Body of pancreas (tissue), 4 donors: ENCODE data around the gene PIP5K1B. TPM values are rescaled to one million over a fixed set of nuclear protein-coding genes. Genes with fewer than 3 reads are reported as not detected.

ENCODE experiments used
- ATAC-seq: fragments of 150-250 bp; one replicate; pipeline ENCODE4 v1.9.1; 2016
- DNase-seq, 4 donors: peaks; one replicate each; pipeline ENCODE4 v3.0.0-alpha.2; 2019
- H3K27ac ChIP-seq, 4 donors: fragments of 200-600 bp; sonication (generic); 1 replicate in 3 of 4; 2 replicates in 1 of 4; pipeline versions ENCODE4 v1.5.1 to v1.6.1; 2016 to 2019; ENCODE audit warnings: mild to moderate bottlenecking in 1 of 4, mixed read lengths in 1 of 4, moderate library complexity in 1 of 4
- H3K27me3 ChIP-seq, 2 donors: fragments of 200-600 bp; sonication (generic); one replicate each; pipeline ENCODE4 v1.6.0; 2016; ENCODE audit warnings: mild to moderate bottlenecking in 1 of 2
- H3K36me3 ChIP-seq, 2 donors: fragments of 200-600 bp; sonication (generic); replicated peaks in 1 of 2; 2 replicates each; pipeline ENCODE4 v1.5.1; 2016; ENCODE audit warnings: low read depth in 2 of 2; ENCODE audit not compliant: insufficient read depth in 1 of 2
- H3K4me1 ChIP-seq: fragments of 200-600 bp; sonication (generic); one replicate; pipeline ENCODE4 v1.6.0; 2016
- H3K4me3 ChIP-seq, 2 donors: fragments of 200-600 bp; sonication (generic); 1 replicate in 1 of 2; 2 replicates in 1 of 2; pipeline ENCODE4 v1.5.1; 2016 to 2019
- H3K9me3 ChIP-seq, 3 donors: fragments of 200-600 bp; sonication (generic); 1 replicate in 2 of 3; 2 replicates in 1 of 3; pipeline ENCODE4 v1.5.1; 2016
- POLR2A ChIP-seq, 3 donors: fragments of 450-650 bp; IDR thresholded peaks; one replicate each; pipeline ENCODE4 v1.6.1; 2016; ENCODE audit warnings: antibody characterized with exemption in 3 of 3, mild to moderate bottlenecking in 2 of 3
- WGBS, 2 donors: methylation state at CpG; one replicate each; pipeline ENCODE4 v1.1.5; 2017; 5-methylcytosine and 5-hydroxymethylcytosine counted together
- intact Hi-C: fragments of 100-400 bp; cut with DNase I; formaldehyde crosslinking; loops from one replicate; pipeline ENCODE4 v1.15.1; 2023
- total RNA-seq, 2 donors: library from RNA; depleted of rRNA; stranded (reverse); fragments of >200 nt; gene quantifications; one replicate each; pipeline ENCODE4 v1.1.0, GENCODE V29; 2016
- TF ChIP-seq, protein P1 (sequence below), 7 experiments: fragments of 450-650 bp in 4 of 7; fragments of 200-600 bp in 3 of 7; sonication (generic) in 3 of 7; IDR thresholded peaks; one replicate each; pipeline ENCODE4 v1.5.1; 2016 to 2019; ENCODE audit warnings: antibody characterized with exemption in 7 of 7

PIP5K1B gene
- total RNA-seq, 2 donors from 2014 or later, result 3.6 to 7.8 TPM

DNA sequence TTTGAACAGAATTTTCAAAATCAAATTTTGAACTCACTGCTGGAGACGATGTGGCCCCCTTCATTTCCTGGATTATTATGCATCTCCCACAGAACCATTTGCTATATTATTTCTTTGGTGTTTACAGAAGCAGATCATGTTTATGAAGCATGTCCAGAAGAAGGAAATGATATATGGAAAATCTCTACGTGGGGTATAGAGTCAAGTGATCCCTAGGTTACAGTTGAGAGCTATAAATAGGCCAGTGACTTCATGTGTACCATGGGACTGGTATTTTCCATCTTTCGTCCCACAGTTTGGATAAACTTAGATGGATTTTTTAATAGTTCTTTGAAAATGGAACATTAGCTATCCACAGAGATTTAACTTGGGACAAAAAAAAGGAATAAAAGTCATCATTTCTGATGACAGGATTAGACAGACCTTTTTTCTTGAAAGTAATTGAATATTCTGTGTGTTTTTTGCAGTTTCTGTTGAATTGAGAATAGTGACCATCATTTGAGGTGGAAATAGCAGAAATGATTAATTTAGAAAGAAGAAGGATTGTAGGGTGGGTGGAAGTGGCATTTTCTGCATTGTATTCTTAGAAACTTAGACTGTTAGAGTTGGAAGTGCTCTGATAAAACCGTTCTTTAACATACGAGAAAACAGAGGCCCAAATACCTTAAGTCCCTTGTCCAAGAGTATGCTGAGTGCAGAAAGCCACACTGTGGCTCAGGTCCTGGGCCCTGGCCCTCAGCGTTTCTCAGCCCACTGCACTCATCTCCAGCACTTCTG, 136.4 kb downstream of the PIP5K1B start:
- Histone ChIP-seq H3K9me3 (no peaks in the 10 kb centered on the region), H3K4me1 (no peaks in the 10 kb centered on the region), H3K36me3 (no peaks in the 10 kb centered on the region), H3K27me3 (no peaks in the 10 kb centered on the region), H3K27ac (no peak overlapping the region), H3K4me3 (no peak overlapping the region)
- DNase-seq (no peak), ATAC-seq (no peak)
- TF ChIP-seq POLR2A (IDR thresholded peaks at IDR 0.05), result no peak
- TF ChIP-seq, protein P1, sequence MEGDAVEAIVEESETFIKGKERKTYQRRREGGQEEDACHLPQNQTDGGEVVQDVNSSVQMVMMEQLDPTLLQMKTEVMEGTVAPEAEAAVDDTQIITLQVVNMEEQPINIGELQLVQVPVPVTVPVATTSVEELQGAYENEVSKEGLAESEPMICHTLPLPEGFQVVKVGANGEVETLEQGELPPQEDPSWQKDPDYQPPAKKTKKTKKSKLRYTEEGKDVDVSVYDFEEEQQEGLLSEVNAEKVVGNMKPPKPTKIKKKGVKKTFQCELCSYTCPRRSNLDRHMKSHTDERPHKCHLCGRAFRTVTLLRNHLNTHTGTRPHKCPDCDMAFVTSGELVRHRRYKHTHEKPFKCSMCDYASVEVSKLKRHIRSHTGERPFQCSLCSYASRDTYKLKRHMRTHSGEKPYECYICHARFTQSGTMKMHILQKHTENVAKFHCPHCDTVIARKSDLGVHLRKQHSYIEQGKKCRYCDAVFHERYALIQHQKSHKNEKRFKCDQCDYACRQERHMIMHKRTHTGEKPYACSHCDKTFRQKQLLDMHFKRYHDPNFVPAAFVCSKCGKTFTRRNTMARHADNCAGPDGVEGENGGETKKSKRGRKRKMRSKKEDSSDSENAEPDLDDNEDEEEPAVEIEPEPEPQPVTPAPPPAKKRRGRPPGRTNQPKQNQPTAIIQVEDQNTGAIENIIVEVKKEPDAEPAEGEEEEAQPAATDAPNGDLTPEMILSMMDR (IDR thresholded peaks at IDR 0.05), result no peak
- 79 to 81% methylated on average over 6 of the region's 6 CpGs for WGBS, 2 donors
- intact Hi-C loops, result no loop called here

- 85 to 91% methylated on average over 2 of the region's 2 CpGs for WGBS, 2 donors
- H3K27me3 ChIP-seq, result no peaks in the 10 kb centered on the region
- no peak overlapping the region for H3K27ac ChIP-seq
- no peaks in the 10 kb centered on the region for H3K9me3 ChIP-seq
- intact Hi-C loops, result no loop called here
- DNase-seq (no peak), ATAC-seq (no peak)
- H3K36me3 ChIP-seq, result no peaks in the 10 kb centered on the region
- TF ChIP-seq, protein P1 (IDR thresholded peaks at IDR 0.05), result no peak
- TF ChIP-seq POLR2A (IDR thresholded peaks at IDR 0.05), result no peak
- no peak overlapping the region for H3K4me3 ChIP-seq
- no peaks in the 10 kb centered on the region for H3K4me1 ChIP-seq
Observed at GRCh38 chr9:68842568-68842967, 137.5 kb downstream of the PIP5K1B start.

DNA sequence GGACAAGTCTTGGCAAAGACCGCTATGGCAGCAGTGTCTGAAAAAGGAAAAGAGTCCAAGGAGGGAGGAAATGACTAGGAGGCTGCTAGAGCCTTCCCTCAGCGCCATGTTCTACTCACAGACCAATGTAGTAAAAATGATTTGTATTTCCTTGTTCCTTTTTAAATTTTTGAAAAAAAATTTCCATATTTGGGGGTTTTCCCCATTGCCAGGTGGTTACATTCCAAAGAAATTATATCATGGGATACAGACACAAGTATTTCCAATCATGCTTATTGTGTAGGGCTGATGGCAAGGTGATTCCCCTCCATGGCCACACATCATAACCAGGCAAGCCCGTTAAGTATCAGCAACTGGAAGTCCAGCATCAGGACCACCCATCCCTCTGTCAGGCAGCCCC, 138.2 kb downstream of the PIP5K1B start:
- no peak overlapping the region for H3K27ac ChIP-seq
- no peaks in the 10 kb centered on the region for H3K27me3 ChIP-seq
- intact Hi-C loops, result no loop called here
- no peak for DNase-seq
- no peaks in the 10 kb centered on the region for H3K36me3 ChIP-seq
- H3K4me3 ChIP-seq, result no peak overlapping the region
- no peaks in the 10 kb centered on the region for H3K4me1 ChIP-seq
- ATAC-seq, result peak; percentile 55
- no peak for TF ChIP-seq POLR2A (IDR thresholded peaks at IDR 0.05)
- TF ChIP-seq, protein P1 (IDR thresholded peaks at IDR 0.05), result no peak
- no peaks in the 10 kb centered on the region for H3K9me3 ChIP-seq
- WGBS, 2 donors, result 89 to 94% methylated on average over 3 of the region's 3 CpGs

- intact Hi-C loops, result no loop called here
- no peaks in the 10 kb centered on the region for H3K36me3 ChIP-seq
- no peaks in the 10 kb centered on the region for H3K27me3 ChIP-seq
- no peaks in the 10 kb centered on the region for H3K9me3 ChIP-seq
- ATAC-seq, result no peak
- peak in 1 of 4 donors; percentile 16 for DNase-seq
- H3K27ac ChIP-seq, result no peak overlapping the region
- H3K4me1 ChIP-seq, result no peaks in the 10 kb centered on the region
- no peak for TF ChIP-seq POLR2A (IDR thresholded peaks at IDR 0.05)
- TF ChIP-seq, protein P1 (IDR thresholded peaks at IDR 0.05), result no peak
- 88 to 90% methylated on average over 3 of the region's 3 CpGs for WGBS, 2 donors
- H3K4me3 ChIP-seq, result no peak overlapping the region
Observed at GRCh38 chr9:68844157-68844556, 139.1 kb downstream of the PIP5K1B start.
